Measurements from ENCODE around the gene VPS35. TPM values are rescaled to one million over a fixed set of nuclear protein-coding genes. Genes with fewer than 3 reads are reported as not detected.
A peak's percentile ranks its signal among the peaks of the same experiment; 100 is the strongest.

Gene VPS35
- total and polyA plus RNA-seq, 2 of the 13 experiments (the other 11 are each of a cell fraction or from before 2014, with no cell fraction given), result 30.7 to 136 TPM

DNA sequence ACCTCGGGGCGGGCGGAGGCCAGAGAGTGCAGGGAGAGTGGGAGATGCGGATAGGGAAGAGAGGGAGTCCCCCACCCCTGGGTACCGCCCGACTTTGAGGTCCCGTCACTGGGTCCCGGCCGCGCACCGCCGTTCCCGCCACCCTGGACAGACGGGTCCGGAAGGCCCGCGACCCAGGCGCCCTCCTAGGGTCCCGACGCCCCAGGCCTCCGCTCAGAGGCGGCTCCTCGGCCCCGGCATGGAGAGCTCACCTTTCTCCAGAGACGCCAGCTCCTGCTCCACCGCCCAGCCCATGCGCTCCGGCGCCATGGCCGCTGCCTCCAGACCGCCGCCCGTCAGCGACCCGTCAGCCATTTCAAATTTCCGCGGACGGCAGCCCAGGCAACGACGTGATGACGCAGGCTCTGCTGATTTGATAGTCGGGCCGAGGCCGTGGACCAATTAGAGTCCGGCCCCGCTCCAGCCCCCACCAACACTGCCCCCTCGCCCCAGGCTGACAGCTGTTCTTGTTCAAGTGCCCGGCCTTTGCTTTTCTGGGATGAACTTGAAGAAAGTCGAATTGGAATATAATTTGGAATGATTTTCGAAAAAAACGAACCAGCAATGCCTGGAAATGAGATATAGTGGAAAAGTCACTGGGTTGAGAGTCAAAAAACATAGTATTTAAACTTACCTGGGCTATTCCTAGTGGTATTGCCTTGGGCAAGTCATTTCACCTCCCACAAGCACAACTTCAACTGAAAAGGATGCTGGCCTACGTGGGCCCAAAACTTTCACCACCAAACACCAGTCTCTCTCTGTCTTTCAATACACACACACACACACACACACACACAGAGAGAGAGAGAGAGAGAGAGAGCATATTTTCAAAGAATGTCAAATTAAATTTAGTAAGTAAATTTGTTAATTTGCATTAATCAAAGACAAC is 67.7 kb downstream of the VPS35 start, which contains the start of gene SHCBP1 (continued):
- TF ChIP-seq JUN (CRISPR knock-in tag; IDR thresholded peaks at IDR 0.05) (no peak), ADNP (CRISPR knock-in tag; IDR thresholded peaks at IDR 0.05) (no peak), CCAR2 (optimal IDR thresholded peaks at IDR 0.05; ENCODE audit: low read depth, low read length) (no peak), ZNF264 (CRISPR knock-in tag; IDR thresholded peaks at IDR 0.05) (0 out of 2 replicates have a peak, but pooled peaks have one; percentile 17), FOXK2 (IDR thresholded peaks at IDR 0.05) (no peak), ZNF547 (CRISPR knock-in tag; IDR thresholded peaks at IDR 0.05) (0 out of 2 replicates have a peak, but pooled peaks have one; percentile 52), RXRA (CRISPR knock-in tag; IDR thresholded peaks at IDR 0.05) (peak; percentile 71; the same call in 1 of the 2 replicates), SIX4 (CRISPR knock-in tag; IDR thresholded peaks at IDR 0.05) (0 out of 2 replicates have a peak, but pooled peaks have one; percentile 53), KDM3A (CRISPR knock-in tag; IDR thresholded peaks at IDR 0.05; ENCODE audit: low read depth) (peak; percentile 73; the same call in 1 of the 2 replicates), SCMH1 (CRISPR knock-in tag; IDR thresholded peaks at IDR 0.05; ENCODE audit: borderline replicate concordance) (no peak), KDM4B (CRISPR knock-in tag; IDR thresholded peaks at IDR 0.05) (0 out of 2 replicates have a peak, but pooled peaks have one; percentile 40), HMG20B (CRISPR knock-in tag; conservative IDR thresholded peaks at IDR 0.05) (peak; percentile 20; the same call in 1 of the 2 replicates), KLF16 (CRISPR knock-in tag; IDR thresholded peaks at IDR 0.05) (peak in 1 of 2 experiments; percentile 88; a peak in 2 of 4 replicates), ZMYM4 (CRISPR knock-in tag; IDR thresholded peaks at IDR 0.05) (peak; percentile 85), KDM6A (CRISPR knock-in tag; IDR thresholded peaks at IDR 0.05; ENCODE audit: low read depth) (no peak), EED (CRISPR knock-in tag; IDR thresholded peaks at IDR 0.05) (peak; percentile 58; the same call in 1 of the 2 replicates)
- TF ChIP-seq, protein P1, sequence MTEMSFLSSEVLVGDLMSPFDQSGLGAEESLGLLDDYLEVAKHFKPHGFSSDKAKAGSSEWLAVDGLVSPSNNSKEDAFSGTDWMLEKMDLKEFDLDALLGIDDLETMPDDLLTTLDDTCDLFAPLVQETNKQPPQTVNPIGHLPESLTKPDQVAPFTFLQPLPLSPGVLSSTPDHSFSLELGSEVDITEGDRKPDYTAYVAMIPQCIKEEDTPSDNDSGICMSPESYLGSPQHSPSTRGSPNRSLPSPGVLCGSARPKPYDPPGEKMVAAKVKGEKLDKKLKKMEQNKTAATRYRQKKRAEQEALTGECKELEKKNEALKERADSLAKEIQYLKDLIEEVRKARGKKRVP (CRISPR knock-in tag; IDR thresholded peaks at IDR 0.05), result peak in 1 of 2 experiments; percentile 40; a peak in 1 of 4 replicates
- TF ChIP-seq, protein P2, sequence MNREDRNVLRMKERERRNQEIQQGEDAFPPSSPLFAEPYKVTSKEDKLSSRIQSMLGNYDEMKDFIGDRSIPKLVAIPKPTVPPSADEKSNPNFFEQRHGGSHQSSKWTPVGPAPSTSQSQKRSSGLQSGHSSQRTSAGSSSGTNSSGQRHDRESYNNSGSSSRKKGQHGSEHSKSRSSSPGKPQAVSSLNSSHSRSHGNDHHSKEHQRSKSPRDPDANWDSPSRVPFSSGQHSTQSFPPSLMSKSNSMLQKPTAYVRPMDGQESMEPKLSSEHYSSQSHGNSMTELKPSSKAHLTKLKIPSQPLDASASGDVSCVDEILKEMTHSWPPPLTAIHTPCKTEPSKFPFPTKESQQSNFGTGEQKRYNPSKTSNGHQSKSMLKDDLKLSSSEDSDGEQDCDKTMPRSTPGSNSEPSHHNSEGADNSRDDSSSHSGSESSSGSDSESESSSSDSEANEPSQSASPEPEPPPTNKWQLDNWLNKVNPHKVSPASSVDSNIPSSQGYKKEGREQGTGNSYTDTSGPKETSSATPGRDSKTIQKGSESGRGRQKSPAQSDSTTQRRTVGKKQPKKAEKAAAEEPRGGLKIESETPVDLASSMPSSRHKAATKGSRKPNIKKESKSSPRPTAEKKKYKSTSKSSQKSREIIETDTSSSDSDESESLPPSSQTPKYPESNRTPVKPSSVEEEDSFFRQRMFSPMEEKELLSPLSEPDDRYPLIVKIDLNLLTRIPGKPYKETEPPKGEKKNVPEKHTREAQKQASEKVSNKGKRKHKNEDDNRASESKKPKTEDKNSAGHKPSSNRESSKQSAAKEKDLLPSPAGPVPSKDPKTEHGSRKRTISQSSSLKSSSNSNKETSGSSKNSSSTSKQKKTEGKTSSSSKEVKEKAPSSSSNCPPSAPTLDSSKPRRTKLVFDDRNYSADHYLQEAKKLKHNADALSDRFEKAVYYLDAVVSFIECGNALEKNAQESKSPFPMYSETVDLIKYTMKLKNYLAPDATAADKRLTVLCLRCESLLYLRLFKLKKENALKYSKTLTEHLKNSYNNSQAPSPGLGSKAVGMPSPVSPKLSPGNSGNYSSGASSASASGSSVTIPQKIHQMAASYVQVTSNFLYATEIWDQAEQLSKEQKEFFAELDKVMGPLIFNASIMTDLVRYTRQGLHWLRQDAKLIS (CRISPR knock-in tag; IDR thresholded peaks at IDR 0.05), result no peak
- TF ChIP-seq, protein P3, sequence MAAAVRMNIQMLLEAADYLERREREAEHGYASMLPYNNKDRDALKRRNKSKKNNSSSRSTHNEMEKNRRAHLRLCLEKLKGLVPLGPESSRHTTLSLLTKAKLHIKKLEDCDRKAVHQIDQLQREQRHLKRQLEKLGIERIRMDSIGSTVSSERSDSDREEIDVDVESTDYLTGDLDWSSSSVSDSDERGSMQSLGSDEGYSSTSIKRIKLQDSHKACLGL (CRISPR knock-in tag; IDR thresholded peaks at IDR 0.05), result peak; percentile 96; the same call in 1 of the 2 replicates
- TF ChIP-seq, protein P4, sequence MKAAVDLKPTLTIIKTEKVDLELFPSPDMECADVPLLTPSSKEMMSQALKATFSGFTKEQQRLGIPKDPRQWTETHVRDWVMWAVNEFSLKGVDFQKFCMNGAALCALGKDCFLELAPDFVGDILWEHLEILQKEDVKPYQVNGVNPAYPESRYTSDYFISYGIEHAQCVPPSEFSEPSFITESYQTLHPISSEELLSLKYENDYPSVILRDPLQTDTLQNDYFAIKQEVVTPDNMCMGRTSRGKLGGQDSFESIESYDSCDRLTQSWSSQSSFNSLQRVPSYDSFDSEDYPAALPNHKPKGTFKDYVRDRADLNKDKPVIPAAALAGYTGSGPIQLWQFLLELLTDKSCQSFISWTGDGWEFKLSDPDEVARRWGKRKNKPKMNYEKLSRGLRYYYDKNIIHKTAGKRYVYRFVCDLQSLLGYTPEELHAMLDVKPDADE (CRISPR knock-in tag; IDR thresholded peaks at IDR 0.05), result peak; percentile 49; the same call in 1 of the 2 replicates
- TF ChIP-seq, protein P5, sequence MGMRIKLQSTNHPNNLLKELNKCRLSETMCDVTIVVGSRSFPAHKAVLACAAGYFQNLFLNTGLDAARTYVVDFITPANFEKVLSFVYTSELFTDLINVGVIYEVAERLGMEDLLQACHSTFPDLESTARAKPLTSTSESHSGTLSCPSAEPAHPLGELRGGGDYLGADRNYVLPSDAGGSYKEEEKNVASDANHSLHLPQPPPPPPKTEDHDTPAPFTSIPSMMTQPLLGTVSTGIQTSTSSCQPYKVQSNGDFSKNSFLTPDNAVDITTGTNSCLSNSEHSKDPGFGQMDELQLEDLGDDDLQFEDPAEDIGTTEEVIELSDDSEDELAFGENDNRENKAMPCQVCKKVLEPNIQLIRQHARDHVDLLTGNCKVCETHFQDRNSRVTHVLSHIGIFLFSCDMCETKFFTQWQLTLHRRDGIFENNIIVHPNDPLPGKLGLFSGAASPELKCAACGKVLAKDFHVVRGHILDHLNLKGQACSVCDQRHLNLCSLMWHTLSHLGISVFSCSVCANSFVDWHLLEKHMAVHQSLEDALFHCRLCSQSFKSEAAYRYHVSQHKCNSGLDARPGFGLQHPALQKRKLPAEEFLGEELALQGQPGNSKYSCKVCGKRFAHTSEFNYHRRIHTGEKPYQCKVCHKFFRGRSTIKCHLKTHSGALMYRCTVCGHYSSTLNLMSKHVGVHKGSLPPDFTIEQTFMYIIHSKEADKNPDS (CRISPR knock-in tag; IDR thresholded peaks at IDR 0.05), result no peak
